Stimulated activated CD8-positive, alpha-beta memory T cell treated with anti-CD3 and anti-CD28 coated beads, Interleukin-15, amount 100 ng/mL, for 24 hours (primary cell): Measurements from ENCODE around the gene CHST9.

Source experiments
- DNase-seq: peaks from one replicate; pipeline ENCODE4 v3.0.0-alpha.2; 2020; ENCODE audit warnings: low read depth

The CHST9 gene

DNA sequence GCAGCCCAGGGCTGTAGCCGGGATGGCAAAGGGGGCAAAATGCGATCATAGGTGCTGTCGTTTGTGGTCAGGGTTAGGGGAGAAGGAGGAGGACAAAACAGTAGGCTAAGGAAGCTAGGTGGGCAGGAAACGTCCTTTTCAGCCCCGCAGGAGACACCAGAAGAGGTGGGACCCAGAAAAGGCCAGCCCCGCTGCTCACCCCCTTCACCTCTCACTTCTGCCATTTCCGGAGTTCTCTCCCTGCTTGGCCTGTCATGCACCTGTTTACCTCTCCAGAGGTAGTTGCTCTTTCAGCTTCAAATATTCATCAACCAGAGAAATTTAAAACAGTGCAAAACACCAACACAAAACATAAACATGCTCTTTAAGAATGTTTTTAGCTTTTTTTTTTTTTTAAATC lies 320.4 kb downstream of the CHST9 start:
- no peak for DNase-seq

DNA sequence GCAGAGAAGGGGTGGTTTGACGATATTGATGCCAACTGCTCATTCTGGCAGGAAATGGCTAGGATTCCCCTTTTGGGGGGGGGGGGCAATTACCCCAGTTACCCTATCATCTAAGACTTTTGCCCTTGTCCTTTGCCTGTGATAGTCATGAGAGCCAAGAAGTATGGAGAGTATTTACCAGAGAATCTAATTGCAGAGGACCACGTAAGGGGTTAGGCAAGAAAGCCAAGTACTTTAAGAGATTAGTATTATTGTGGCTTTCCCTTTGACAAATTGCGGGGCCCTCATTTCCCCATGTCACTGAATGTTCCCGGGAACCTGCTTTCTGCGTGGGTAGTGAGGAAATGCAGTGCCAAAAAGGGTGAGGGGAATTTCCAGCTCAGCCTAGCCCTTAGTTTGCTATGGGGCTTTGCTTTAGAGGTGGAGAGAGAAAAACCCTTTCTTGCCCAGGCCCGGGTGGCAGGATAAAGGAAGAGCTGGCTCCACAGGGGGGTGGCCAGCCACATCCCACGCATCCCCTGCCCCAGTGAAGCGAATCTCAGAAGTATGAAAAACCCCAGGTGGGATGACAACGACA lies 321.1 kb downstream of the CHST9 start:
- DNase-seq: no peak

DNA sequence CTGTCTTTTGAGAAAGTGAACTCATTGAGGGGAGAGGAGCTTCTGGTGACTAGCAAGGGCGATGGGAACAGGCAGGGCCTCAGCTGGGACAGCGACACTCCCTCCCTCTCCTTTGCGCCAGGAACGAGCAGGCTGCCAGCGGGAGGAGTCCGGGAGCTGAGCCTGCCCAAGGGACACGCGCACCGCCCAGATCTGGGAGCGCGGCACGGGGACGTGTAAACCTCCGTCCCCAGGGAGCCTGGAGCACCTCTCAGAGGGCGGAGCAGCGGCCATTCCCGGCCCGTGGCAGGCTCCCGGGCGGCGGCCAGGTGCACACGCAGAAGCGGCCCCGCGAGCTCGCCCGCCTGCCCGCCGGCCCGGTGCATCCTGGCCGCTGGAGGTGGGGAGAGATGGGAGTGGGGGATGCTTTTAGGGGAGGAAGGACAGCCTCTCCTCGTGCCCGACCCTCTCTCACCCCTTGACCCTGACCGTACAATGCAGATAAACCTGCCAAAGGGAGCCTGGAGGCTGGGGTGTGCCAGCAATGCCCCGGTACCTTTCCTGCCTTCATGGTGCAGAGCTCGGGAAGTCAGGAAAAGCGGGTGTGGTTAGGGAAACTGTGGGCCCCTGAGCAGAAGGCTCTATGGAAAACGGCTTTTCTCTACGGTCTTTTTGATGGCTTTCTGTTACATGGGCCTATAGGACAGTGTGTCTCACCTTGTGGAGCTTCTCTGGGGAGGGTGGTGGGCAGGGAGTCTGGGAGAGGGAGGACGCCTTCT lies 321.8 kb downstream of the CHST9 start:
- no peak for DNase-seq

DNA sequence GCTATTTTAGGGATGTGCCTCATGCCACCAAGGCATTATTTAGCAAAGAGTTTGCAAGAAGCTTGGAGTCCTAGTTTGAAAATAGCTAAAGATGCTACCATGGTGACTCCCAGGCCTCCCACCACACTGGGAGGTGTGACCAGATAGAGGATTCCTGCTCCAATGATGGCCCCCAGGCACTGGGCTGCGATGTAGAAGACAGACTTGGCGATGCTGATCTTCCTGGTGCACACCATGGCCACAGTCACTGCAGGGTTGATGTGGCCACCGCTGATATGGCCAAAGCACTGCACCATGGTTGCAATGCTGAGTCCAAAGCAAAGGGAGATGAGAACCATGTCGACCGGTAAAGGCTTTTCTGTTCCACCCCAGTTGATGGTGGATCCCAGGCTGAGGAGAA lies 323.0 kb downstream of the CHST9 start:
- no peak for DNase-seq
